Upper lobe of right lung (tissue), 1 donor: ENCODE results near the gene SRPK2. TPM values are rescaled to one million over a fixed set of nuclear protein-coding genes. Genes with fewer than 3 reads are reported as not detected.

Experiments
- ATAC-seq: fragments of 200-7000 bp; cut with Tn5 transposase; one replicate; pipeline ENCODE4 v1.9.1; 2020; ENCODE audit warnings: mild to moderate bottlenecking, moderate library complexity
- DNase-seq: peaks from one replicate; pipeline ENCODE4 v3.0.0-alpha.2; 2020
- H3K27ac ChIP-seq: fragments of 200-600 bp; one replicate; pipeline ENCODE4 v1.8.0; 2022
- H3K27me3 ChIP-seq: fragments of 200-600 bp; one replicate; pipeline ENCODE4 v1.8.0; 2022; ENCODE audit warnings: mild to moderate bottlenecking
- H3K36me3 ChIP-seq: fragments of 200-600 bp; one replicate; pipeline ENCODE4 v1.8.0; 2022
- H3K4me1 ChIP-seq: fragments of 200-600 bp; one replicate; pipeline ENCODE4 v1.8.0; 2022
- H3K4me3 ChIP-seq: fragments of 200-600 bp; one replicate; pipeline ENCODE4 v1.8.0; 2022; ENCODE audit warnings: mild to moderate bottlenecking
- H3K9me3 ChIP-seq: fragments of 200-600 bp; one replicate; pipeline ENCODE4 v1.8.0; 2022
- CTCF ChIP-seq: fragments of 200-600 bp; IDR thresholded peaks from one replicate; pipeline ENCODE4 v1.8.0; 2022; ENCODE audit warnings: antibody characterized with exemption
- intact Hi-C: fragments of 100-400 bp; cut with DNase I; formaldehyde crosslinking; loops from one replicate; pipeline ENCODE4 v1.11.0; 2022
- total RNA-seq: library from RNA; stranded (reverse); fragmentation: NEBNext Ultra II Directional; extraction: Animal tissue kit (Norgen Biotek cat#: 25700); gene quantifications from one replicate; pipeline ENCODE4 v1.2.1, GENCODE V29; 2021
- donor health status: DM: no; HTN: yes; CAD: no; lungs with severe emphysema.

Gene SRPK2
- total RNA-seq, 1 donor from 2014 or later: 48.5 TPM

DNA sequence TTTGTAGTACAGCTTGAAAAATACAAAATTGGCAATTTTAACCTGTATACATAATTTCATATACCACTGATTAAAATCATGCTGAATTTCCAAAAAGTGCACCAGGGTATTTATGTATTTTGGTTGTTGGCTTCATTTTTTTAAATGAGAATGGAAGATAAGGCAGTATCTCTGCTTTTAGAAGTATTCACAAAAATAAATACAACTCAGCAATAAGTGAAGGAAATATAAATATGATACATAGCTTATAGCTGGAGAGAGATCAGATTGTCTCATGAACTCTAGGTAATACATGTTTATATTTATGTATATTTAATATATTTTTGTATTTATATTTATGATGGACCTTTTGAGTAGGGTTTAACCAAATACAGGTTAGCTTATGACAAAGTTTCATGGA lies 293.8 kb downstream of the SRPK2 start:
- TF ChIP-seq CTCF: no peak
- H3K27ac ChIP-seq: no peak overlapping the region
- ATAC-seq: no peak
- intact Hi-C loops: no loop called here
- no peak overlapping the region for H3K4me3 ChIP-seq
- peaks cover 87% of the 10 kb centered on the region for H3K36me3 ChIP-seq
- no peaks in the 10 kb centered on the region for H3K9me3 ChIP-seq
- no peaks in the 10 kb centered on the region for H3K4me1 ChIP-seq
- no peaks in the 10 kb centered on the region for H3K27me3 ChIP-seq
- DNase-seq: no peak

DNA sequence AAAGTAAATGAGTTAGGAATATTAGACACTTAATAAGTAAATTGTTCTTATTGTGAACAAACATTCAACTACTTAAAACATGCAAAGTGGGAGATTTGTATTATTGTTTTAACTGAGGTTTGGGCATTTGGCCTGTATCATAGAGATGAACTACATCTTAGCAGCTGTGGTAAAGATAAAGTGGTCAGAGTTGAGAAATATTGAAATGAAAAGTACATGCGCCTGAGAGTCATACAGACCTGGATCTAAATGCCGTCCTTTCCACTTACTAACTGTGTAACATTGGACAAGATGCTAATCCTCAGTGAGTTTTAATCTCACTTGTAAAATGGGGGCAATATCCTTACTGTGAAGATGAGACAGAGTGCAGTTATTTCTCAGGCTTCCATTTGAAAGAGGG lies 300.3 kb downstream of the SRPK2 start:
- Histone ChIP-seq H3K4me1 (no peaks in the 10 kb centered on the region), H3K27me3 (no peaks in the 10 kb centered on the region), H3K4me3 (no peak overlapping the region), H3K36me3 (peaks cover 83% of the 10 kb centered on the region), H3K9me3 (no peaks in the 10 kb centered on the region), H3K27ac (no peak overlapping the region)
- no peak for DNase-seq
- intact Hi-C loops: no loop called here
- TF ChIP-seq CTCF: no peak
- no peak for ATAC-seq

DNA sequence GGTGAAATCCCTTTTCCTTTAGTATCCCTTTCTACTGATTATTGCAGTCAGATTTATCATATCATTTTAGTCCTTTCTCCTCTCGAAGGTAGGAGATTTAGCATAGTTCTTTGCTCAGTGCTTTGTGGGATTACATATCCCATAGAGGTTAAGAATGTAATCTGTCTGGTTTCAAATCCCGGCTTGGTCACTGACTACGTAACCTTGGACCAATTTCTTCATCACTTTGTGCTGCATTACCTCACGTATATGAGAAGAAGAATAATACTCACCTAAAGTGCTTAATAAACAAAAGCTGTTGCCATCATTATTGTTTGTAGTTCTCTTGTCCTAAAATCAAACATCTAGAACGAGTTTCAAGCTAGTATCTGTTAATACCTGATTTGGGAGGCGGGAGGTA lies 300.7 kb downstream of the SRPK2 start:
- H3K27ac ChIP-seq: no peak overlapping the region
- H3K36me3 ChIP-seq: peaks cover 81% of the 10 kb centered on the region
- TF ChIP-seq CTCF: no peak
- no peaks in the 10 kb centered on the region for H3K27me3 ChIP-seq
- intact Hi-C loops: no loop called here
- H3K9me3 ChIP-seq: no peaks in the 10 kb centered on the region
- no peak for ATAC-seq
- no peak for DNase-seq
- no peak overlapping the region for H3K4me3 ChIP-seq
- no peaks in the 10 kb centered on the region for H3K4me1 ChIP-seq

DNA sequence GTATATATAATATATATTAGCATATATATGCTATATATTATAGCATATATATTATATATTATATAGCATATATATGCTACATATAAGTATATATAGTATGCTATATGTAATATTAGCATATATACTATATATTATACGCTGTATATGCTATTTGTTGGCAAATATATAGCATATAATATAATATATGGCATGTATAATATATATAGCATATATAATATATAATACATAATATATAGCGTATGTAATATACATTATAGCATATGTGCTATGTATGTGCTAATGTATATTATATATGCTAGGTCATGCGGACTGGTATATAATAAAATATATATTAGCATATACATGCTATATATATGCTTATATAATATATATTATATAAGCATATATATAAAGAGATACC lies 301.9 kb downstream of the SRPK2 start:
- intact Hi-C loops: no loop called here
- peaks cover 81% of the 10 kb centered on the region for H3K36me3 ChIP-seq
- H3K4me1 ChIP-seq: no peaks in the 10 kb centered on the region
- no peak overlapping the region for H3K27ac ChIP-seq
- DNase-seq (no peak), ATAC-seq (no peak)
- no peak overlapping the region for H3K4me3 ChIP-seq
- no peaks in the 10 kb centered on the region for H3K27me3 ChIP-seq
- TF ChIP-seq CTCF: no peak
- H3K9me3 ChIP-seq: no peaks in the 10 kb centered on the region

DNA sequence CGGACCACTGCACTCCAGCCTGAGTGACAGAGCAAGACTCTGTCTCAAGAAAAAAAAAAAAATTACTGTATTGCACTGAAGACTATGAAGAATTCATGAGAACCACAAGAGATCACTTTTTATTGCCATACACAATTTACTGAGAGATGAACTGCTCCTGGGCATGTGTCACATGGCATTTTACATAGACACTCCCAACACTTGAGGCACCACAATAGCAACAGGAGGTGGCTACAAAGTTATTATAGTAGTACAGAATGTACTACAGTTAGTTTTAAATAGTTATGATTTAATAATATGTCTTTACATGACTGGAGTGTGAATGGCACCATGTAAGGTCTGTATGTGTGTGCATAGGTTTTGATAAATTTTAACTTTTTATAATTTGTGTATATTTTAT lies 304.1 kb downstream of the SRPK2 start:
- Histone ChIP-seq H3K27me3 (no peaks in the 10 kb centered on the region), H3K9me3 (no peaks in the 10 kb centered on the region), H3K36me3 (peaks cover 82% of the 10 kb centered on the region), H3K4me3 (no peak overlapping the region), H3K27ac (no peak overlapping the region), H3K4me1 (no peaks in the 10 kb centered on the region)
- intact Hi-C loops: no loop called here
- DNase-seq (no peak), ATAC-seq (peak; percentile 71)
- TF ChIP-seq CTCF: no peak

GRCh38 chr7:105079348-105079747 lies 309.4 kb downstream of the SRPK2 start:
- no peaks in the 10 kb centered on the region for H3K27me3 ChIP-seq
- no peak overlapping the region for H3K4me3 ChIP-seq
- ATAC-seq (peak; percentile 29), DNase-seq (no peak)
- no peak for TF ChIP-seq CTCF
- H3K36me3 ChIP-seq: peaks cover 97% of the 10 kb centered on the region
- intact Hi-C loops: no loop called here
- H3K27ac ChIP-seq: no peak overlapping the region
- H3K9me3 ChIP-seq: no peaks in the 10 kb centered on the region
- no peaks in the 10 kb centered on the region for H3K4me1 ChIP-seq
